PC-9 (cell line): ENCODE data around the gene GMCL2.

Experiments used
- EZH2 ChIP-seq: fragments of 200-600 bp; sonication (generic); IDR thresholded peaks from 2 replicates; pipeline ENCODE4 v1.8.0; 2017; ENCODE audit warnings: antibody characterized with exemption, low read depth
- TF ChIP-seq, protein P1 (sequence below): fragments of 200-600 bp; sonication (generic); conservative IDR thresholded peaks from 2 replicates; pipeline ENCODE4 v1.6.1; 2017; ENCODE audit warnings: mixed run types, antibody characterized with exemption, mild to moderate bottlenecking, moderate library complexity

DNA sequence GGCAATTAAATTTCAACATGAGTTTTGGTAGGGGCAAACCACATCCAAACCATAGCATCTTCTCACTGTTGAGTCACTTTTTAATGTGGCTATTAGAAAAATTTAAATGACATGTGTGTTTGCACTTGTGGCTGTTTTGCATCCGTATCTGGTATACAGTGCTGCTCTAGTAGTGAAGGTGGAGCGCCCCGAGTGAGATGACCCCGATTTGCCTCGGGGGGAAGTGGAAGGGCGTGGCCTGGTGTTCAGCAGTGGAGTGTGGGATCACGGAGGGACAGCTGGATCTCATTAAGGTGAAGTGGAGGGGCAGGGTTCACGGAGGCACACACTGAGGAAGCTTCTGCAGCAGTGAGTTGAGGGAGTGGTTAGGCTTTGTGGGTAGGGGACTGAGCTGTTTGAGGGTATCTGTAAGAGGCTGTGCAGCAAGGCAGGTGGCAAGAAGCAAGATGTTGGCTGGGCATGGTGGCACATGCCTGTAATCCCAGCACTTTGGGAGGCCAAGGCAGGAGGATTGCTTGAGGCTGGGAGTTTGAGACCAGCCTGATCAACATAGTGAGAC is 6.2 kb upstream of the GMCL2 start:
- TF ChIP-seq, protein P1, sequence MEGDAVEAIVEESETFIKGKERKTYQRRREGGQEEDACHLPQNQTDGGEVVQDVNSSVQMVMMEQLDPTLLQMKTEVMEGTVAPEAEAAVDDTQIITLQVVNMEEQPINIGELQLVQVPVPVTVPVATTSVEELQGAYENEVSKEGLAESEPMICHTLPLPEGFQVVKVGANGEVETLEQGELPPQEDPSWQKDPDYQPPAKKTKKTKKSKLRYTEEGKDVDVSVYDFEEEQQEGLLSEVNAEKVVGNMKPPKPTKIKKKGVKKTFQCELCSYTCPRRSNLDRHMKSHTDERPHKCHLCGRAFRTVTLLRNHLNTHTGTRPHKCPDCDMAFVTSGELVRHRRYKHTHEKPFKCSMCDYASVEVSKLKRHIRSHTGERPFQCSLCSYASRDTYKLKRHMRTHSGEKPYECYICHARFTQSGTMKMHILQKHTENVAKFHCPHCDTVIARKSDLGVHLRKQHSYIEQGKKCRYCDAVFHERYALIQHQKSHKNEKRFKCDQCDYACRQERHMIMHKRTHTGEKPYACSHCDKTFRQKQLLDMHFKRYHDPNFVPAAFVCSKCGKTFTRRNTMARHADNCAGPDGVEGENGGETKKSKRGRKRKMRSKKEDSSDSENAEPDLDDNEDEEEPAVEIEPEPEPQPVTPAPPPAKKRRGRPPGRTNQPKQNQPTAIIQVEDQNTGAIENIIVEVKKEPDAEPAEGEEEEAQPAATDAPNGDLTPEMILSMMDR: no peak
- no peak for TF ChIP-seq EZH2
